BJ (cell line): ENCODE data around the gene DDA1. TPM values are rescaled to one million over a fixed set of nuclear protein-coding genes. Genes with fewer than 3 reads are reported as not detected.
A peak's percentile ranks its signal among the peaks of the same experiment; 100 is the strongest.

Source experiments
- CTCF ChIA-PET: fragments of 350-600 bp; formaldehyde crosslinking; extraction: SDS; loops from one replicate; lab custom pipeline; 2021; ENCODE audit warnings: antibody characterized with exemption, inconsistent platforms; lab: Yijun Ruan, JAX
- POLR2A ChIA-PET: fragments of 300-600 bp; sonication (Branson Sonifier 250); formaldehyde crosslinking; extraction: SDS; loops from one replicate; lab custom pipeline; 2021; ENCODE audit warnings: antibody characterized with exemption; lab: Charles Lee
- DNase-seq: peaks from one replicate; pipeline ENCODE4 v3.0.0-alpha.2; 2011; ENCODE audit warnings: low read depth
- H3K27me3 ChIP-seq: 2 replicates; pipeline ENCODE4 v1.6.0; 2011; ENCODE audit warnings: low read length; ENCODE audit not compliant: control insufficient read depth, insufficient read depth
- H3K36me3 ChIP-seq: 2 replicates; pipeline ENCODE4 v1.5.1; 2011; ENCODE audit warnings: low read length; ENCODE audit not compliant: control insufficient read depth, insufficient read depth
- H3K4me3 ChIP-seq: 2 replicates; pipeline ENCODE4 v1.5.1; 2011; ENCODE audit warnings: low read depth, mild to moderate bottlenecking, control low read depth, low read length
- polyA plus RNA-seq: library from polyadenylated mRNA; depleted of rRNA; stranded (reverse); fragments of >200 nt; gene quantifications from 2 replicates; pipeline ENCODE4 v1.2.3, GENCODE V29; 2011
- TF ChIP-seq, protein P1 (sequence below): IDR thresholded peaks from 2 replicates; pipeline ENCODE4 v1.5.1; 2011; ENCODE audit warnings: low read depth, mild to moderate bottlenecking, control low read depth, inconsistent platforms, low read length, moderate library complexity; ENCODE audit not compliant: insufficient read depth

DDA1 gene
- polyA plus RNA-seq, 1 experiment: 52.7 TPM

GRCh38 chr19:17286263-17286662, 23.1 kb upstream of the DDA1 start:
- POLR2A ChIA-PET: no interaction called here

GRCh38 chr19:17286752-17287151, 22.6 kb upstream of the DDA1 start:
- no peak overlapping the region for H3K4me3 ChIP-seq
- DNase-seq: no peak
- no peaks in the 10 kb centered on the region for H3K36me3 ChIP-seq
- TF ChIP-seq, protein P1, sequence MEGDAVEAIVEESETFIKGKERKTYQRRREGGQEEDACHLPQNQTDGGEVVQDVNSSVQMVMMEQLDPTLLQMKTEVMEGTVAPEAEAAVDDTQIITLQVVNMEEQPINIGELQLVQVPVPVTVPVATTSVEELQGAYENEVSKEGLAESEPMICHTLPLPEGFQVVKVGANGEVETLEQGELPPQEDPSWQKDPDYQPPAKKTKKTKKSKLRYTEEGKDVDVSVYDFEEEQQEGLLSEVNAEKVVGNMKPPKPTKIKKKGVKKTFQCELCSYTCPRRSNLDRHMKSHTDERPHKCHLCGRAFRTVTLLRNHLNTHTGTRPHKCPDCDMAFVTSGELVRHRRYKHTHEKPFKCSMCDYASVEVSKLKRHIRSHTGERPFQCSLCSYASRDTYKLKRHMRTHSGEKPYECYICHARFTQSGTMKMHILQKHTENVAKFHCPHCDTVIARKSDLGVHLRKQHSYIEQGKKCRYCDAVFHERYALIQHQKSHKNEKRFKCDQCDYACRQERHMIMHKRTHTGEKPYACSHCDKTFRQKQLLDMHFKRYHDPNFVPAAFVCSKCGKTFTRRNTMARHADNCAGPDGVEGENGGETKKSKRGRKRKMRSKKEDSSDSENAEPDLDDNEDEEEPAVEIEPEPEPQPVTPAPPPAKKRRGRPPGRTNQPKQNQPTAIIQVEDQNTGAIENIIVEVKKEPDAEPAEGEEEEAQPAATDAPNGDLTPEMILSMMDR: no peak
- ChIA-PET POLR2A (no interaction called here), CTCF (interaction anchor here (1.0 kb wide), 1 partner anchor 17 kb away, joined by 4 read pairs; the partner anchor contains the start of gene ABHD8)
- H3K27me3 ChIP-seq: no peaks in the 10 kb centered on the region

More at GRCh38 chr19:17286263-17286662, 23.1 kb upstream of the DDA1 start:
- Histone ChIP-seq H3K27me3 (no peaks in the 10 kb centered on the region), H3K36me3 (no peaks in the 10 kb centered on the region), H3K4me3 (no peak overlapping the region)
- CTCF ChIA-PET: interaction anchor here (1.0 kb wide), 1 partner anchor 17 kb away, joined by 4 read pairs; the partner anchor contains the start of gene ABHD8
- TF ChIP-seq, protein P1: no peak
- DNase-seq: no peak

DNA sequence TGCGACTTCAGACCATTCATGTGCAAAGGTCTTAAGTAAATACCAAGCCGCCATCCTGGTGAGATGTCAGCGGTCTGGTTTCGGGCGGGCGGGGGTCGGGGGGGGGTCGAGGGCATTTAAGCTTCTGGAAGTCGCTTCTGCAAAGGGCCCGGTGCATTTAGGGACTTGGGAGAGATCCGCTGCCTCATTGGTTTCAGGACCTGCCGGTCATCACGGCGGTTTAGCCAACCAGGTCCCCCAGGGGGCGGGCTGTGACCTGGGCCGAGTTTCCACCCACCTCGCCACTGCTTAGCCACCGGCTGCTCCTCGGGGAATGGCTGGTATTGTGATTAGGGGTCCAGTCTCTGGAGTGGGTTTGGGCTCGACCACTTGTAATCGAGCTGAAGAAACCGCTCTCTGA, 19.9 kb upstream of the DDA1 start:
- Histone ChIP-seq H3K27me3 (no peaks in the 10 kb centered on the region), H3K36me3 (peaks cover 4% of the 10 kb centered on the region), H3K4me3 (0 out of 2 replicates have a peak overlapping the region, but pooled peaks have one; percentile 7)
- TF ChIP-seq, protein P1: no peak
- no peak for DNase-seq
- ChIA-PET POLR2A (no interaction called here), CTCF (interaction anchor here (4.2 to 4.5 kb wide), 2 partner anchors 7 to 96 kb away, joined by 24 to 31 read pairs; partner anchors contain the start of gene ANKLE1)

GRCh38 chr19:17292301-17293074, 16.9 kb upstream of the DDA1 start:
- POLR2A ChIA-PET: no interaction called here

DNA sequence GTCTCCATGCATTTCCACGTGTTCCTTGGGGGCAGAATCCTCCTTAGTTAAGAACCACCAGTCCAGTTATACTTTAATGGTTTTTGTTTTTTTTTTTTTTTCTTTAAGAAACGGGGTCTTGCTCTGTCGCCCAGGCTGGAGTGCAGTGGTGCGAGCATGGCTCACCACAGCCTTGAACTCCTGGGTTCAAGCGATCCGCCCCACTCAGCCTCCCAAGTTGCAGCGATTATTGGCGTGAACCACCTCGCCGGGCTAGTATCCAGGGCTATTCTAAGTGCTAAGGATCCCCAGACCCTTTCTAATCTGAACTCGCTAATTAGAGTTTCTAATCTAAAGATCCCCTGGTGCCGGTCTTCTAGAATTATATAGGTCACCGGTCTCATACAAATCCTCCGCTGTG, 15.8 kb upstream of the DDA1 start:
- no peak for DNase-seq
- ChIA-PET CTCF (interaction anchor here (1.0 to 5.3 kb wide), 5 partner anchors 10 to 566 kb away, joined by 3 to 52 read pairs (median 24); partner anchors contain the start of genes ABHD8, ANKLE1, MRPL34 and RPL18A), POLR2A (no interaction called here)
- Histone ChIP-seq H3K4me3 (no peak overlapping the region), H3K27me3 (no peaks in the 10 kb centered on the region), H3K36me3 (peaks cover 4% of the 10 kb centered on the region)
- TF ChIP-seq, protein P1: no peak

More at GRCh38 chr19:17292301-17293074, 16.9 kb upstream of the DDA1 start:
- Histone ChIP-seq H3K4me3 (peak overlapping the region; percentile 58), H3K27me3 (no peaks in the 10 kb centered on the region), H3K36me3 (peaks cover 4% of the 10 kb centered on the region)
- CTCF ChIA-PET: interaction anchor here (0.6 to 5.3 kb wide), 13 partner anchors 10 to 801 kb away, joined by 3 to 52 read pairs (median 3); partner anchors contain the start of genes ABHD8, ANKLE1, MRPL34 and RPL18A
- TF ChIP-seq, protein P1: peak; percentile 80
- DNase-seq: peak; percentile 39
